Body of pancreas (tissue), 4 donors: Measurements from ENCODE around the gene COL27A1.

Experiments used
- POLR2A ChIP-seq, 3 donors: fragments of 450-650 bp; IDR thresholded peaks; one replicate each; pipeline ENCODE4 v1.6.1; 2016; ENCODE audit warnings: antibody characterized with exemption in 3 of 3, mild to moderate bottlenecking in 2 of 3
- TF ChIP-seq, protein P1 (sequence below), 7 experiments: fragments of 450-650 bp in 4 of 7; fragments of 200-600 bp in 3 of 7; sonication (generic) in 3 of 7; IDR thresholded peaks; one replicate each; pipeline ENCODE4 v1.5.1; 2016 to 2019; ENCODE audit warnings: antibody characterized with exemption in 7 of 7

DNA sequence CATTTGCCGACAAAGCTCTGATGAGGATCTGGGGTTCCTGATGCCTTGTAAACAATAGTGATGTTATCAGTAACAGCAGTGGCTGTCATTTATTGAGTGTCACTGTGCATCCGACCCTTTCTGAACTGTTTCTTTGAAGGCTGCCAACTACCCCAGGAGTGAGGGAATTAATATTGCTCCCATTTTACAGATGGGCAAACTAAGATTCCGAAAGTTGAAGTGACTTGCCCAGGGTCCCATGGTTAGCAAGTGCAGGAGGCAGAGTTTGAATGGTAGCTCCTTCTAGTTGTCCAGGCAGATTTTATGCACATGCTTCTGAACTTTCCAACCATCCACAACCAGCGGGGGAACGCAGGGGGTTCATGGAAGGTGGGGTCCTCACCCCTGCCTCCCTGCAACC is 81.9 kb downstream of the COL27A1 start:
- TF ChIP-seq, protein P1, sequence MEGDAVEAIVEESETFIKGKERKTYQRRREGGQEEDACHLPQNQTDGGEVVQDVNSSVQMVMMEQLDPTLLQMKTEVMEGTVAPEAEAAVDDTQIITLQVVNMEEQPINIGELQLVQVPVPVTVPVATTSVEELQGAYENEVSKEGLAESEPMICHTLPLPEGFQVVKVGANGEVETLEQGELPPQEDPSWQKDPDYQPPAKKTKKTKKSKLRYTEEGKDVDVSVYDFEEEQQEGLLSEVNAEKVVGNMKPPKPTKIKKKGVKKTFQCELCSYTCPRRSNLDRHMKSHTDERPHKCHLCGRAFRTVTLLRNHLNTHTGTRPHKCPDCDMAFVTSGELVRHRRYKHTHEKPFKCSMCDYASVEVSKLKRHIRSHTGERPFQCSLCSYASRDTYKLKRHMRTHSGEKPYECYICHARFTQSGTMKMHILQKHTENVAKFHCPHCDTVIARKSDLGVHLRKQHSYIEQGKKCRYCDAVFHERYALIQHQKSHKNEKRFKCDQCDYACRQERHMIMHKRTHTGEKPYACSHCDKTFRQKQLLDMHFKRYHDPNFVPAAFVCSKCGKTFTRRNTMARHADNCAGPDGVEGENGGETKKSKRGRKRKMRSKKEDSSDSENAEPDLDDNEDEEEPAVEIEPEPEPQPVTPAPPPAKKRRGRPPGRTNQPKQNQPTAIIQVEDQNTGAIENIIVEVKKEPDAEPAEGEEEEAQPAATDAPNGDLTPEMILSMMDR (IDR thresholded peaks at IDR 0.05), result no peak
- TF ChIP-seq POLR2A (IDR thresholded peaks at IDR 0.05), result no peak
